Neural progenitor cell (in vitro differentiated cells): Measurements from ENCODE around the gene PRRT1B. TPM values are rescaled to one million over a fixed set of nuclear protein-coding genes. Genes with fewer than 3 reads are reported as not detected.

Experiments
- DNase-seq: peaks from one replicate; pipeline ENCODE4 v3.0.0-alpha.2; 2016; ENCODE audit warnings: low spot score
- H2AFZ ChIP-seq: fragments of 200-600 bp; sonication (generic); replicated peaks from 2 replicates; pipeline ENCODE4 v1.6.1; 2016; ENCODE audit warnings: antibody characterized with exemption
- H3F3A ChIP-seq: fragments of 200-600 bp; sonication (generic); 2 replicates; pipeline ENCODE4 v1.6.1; 2016; ENCODE audit warnings: antibody characterized with exemption, low read depth
- H3K27ac ChIP-seq: fragments of 200-600 bp; sonication (generic); 2 replicates; pipeline ENCODE4 v1.5.1; 2016; ENCODE audit warnings: mild to moderate bottlenecking
- H3K27me3 ChIP-seq: fragments of 200-600 bp; sonication (generic); 2 replicates; pipeline ENCODE4 v1.6.1; 2016; ENCODE audit warnings: mild to moderate bottlenecking, moderate library complexity
- H3K36me3 ChIP-seq: fragments of 200-600 bp; sonication (generic); 2 replicates; pipeline ENCODE4 v1.5.1; 2016
- H3K4me1 ChIP-seq: fragments of 200-600 bp; sonication (generic); 2 replicates; pipeline ENCODE4 v1.6.1; 2016; ENCODE audit warnings: mixed run types
- H3K4me2 ChIP-seq: fragments of 200-600 bp; sonication (generic); 2 replicates; pipeline ENCODE4 v1.6.1; 2016
- H3K4me3 ChIP-seq: fragments of 200-600 bp; sonication (generic); 2 replicates; pipeline ENCODE4 v1.5.1; 2016
- H3K79me2 ChIP-seq: fragments of 200-600 bp; sonication (generic); 2 replicates; pipeline ENCODE4 v1.6.1; 2016; ENCODE audit warnings: low read depth
- H3K9ac ChIP-seq: fragments of 200-600 bp; sonication (generic); 2 replicates; pipeline ENCODE4 v1.6.1; 2016
- H3K9me3 ChIP-seq: fragments of 200-600 bp; sonication (generic); 2 replicates; pipeline ENCODE4 v1.5.1; 2016; ENCODE audit warnings: low read depth
- H4K20me1 ChIP-seq: fragments of 200-600 bp; sonication (generic); 2 replicates; pipeline ENCODE4 v1.6.1; 2016; ENCODE audit warnings: low read depth
- H3K27ac Mint-ChIP-seq: 3 replicates; pipeline ENCODE4 v1.8.0; 2021; ENCODE audit warnings: mixed read lengths
- H3K27me3 Mint-ChIP-seq: 2 replicates; pipeline ENCODE4 v1.8.0; 2022; ENCODE audit warnings: low read depth, mild to moderate bottlenecking, inconsistent platforms, moderate library complexity, mixed read lengths; ENCODE audit not compliant: insufficient read depth
- H3K36me3 Mint-ChIP-seq: 3 replicates; pipeline ENCODE4 v1.8.0; 2021; ENCODE audit warnings: mixed read lengths
- H3K4me1 Mint-ChIP-seq: 3 replicates; pipeline ENCODE4 v1.8.0; 2021; ENCODE audit warnings: mixed read lengths
- H3K4me3 Mint-ChIP-seq: 3 replicates; pipeline ENCODE4 v1.8.0; 2021; ENCODE audit warnings: mild to moderate bottlenecking, moderate library complexity, mixed read lengths
- H3K9me3 Mint-ChIP-seq: 3 replicates; pipeline ENCODE4 v1.8.0; 2020; ENCODE audit warnings: mixed read lengths
- EZH2 ChIP-seq: fragments of 200-600 bp; sonication (generic); IDR thresholded peaks from 2 replicates; pipeline ENCODE4 v1.6.1; 2017; ENCODE audit warnings: antibody characterized with exemption, mild to moderate bottlenecking, moderate library complexity
- EZH2phosphoT487 ChIP-seq: fragments of 200-600 bp; sonication (generic); IDR thresholded peaks from 2 replicates; pipeline ENCODE4 v1.6.1; 2017; ENCODE audit warnings: antibody characterized with exemption
- total RNA-seq: library from RNA; depleted of rRNA; stranded (reverse); fragments of >200 nt; gene quantifications from 2 replicates; pipeline ENCODE4 v1.2.3, GENCODE V29; 2015; ENCODE audit warnings: low replicate concordance
- TF ChIP-seq, protein P1 (sequence below): fragments of 200-600 bp; sonication (generic); IDR thresholded peaks from 2 replicates; pipeline ENCODE4 v1.5.1; 2017; ENCODE audit warnings: antibody characterized with exemption, mild to moderate bottlenecking

The PRRT1B gene
- total RNA-seq, 1 donor from 2014 or later: not detected

GRCh38 chr9:131567910-131568309 is 22.6 kb downstream of the PRRT1B start:
- Mint-ChIP-seq H3K4me3 (no peak overlapping the region), H3K27ac (no peak overlapping the region)
- no peak overlapping the region for H2AFZ ChIP-seq

GRCh38 chr9:131574730-131575640 is 29.7 kb downstream of the PRRT1B start:
- no peaks in the 10 kb centered on the region for H3F3A ChIP-seq
- no peak overlapping the region for H3K9ac ChIP-seq
- no peak overlapping the region for H3K4me3 ChIP-seq
- no peak overlapping the region for H2AFZ ChIP-seq
- no peaks in the 10 kb centered on the region for H3K27me3 ChIP-seq
- H3K9me3 ChIP-seq: no peaks in the 10 kb centered on the region
- no peaks in the 10 kb centered on the region for H3K4me1 ChIP-seq
- H3K27ac Mint-ChIP-seq: no peak overlapping the region
- no peak overlapping the region for H3K4me2 ChIP-seq
- no peaks in the 10 kb centered on the region for H3K4me1 Mint-ChIP-seq
- peaks cover 17% of the 10 kb centered on the region for H3K36me3 Mint-ChIP-seq
- DNase-seq: no peak
- H3K9me3 Mint-ChIP-seq: no peaks in the 10 kb centered on the region
- no peak overlapping the region for H3K27ac ChIP-seq
- no peaks in the 10 kb centered on the region for H3K27me3 Mint-ChIP-seq
- H3K36me3 ChIP-seq: no peaks in the 10 kb centered on the region
- no peaks in the 10 kb centered on the region for H3K79me2 ChIP-seq
- TF ChIP-seq EZH2phosphoT487: no peak
- H3K4me3 Mint-ChIP-seq: no peak overlapping the region
- H4K20me1 ChIP-seq: no peaks in the 10 kb centered on the region

More at GRCh38 chr9:131567910-131568309, 22.6 kb downstream of the PRRT1B start:
- H3K4me2 ChIP-seq: no peak overlapping the region
- Mint-ChIP-seq H3K36me3 (peaks cover 13% of the 10 kb centered on the region), H3K4me1 (no peaks in the 10 kb centered on the region), H3K9me3 (peaks cover 9% of the 10 kb centered on the region), H3K27me3 (no peaks in the 10 kb centered on the region)
- H3F3A ChIP-seq: no peaks in the 10 kb centered on the region
- DNase-seq: no peak
- no peak overlapping the region for H3K9ac ChIP-seq
- H3K9me3 ChIP-seq: no peaks in the 10 kb centered on the region
- no peak overlapping the region for H3K4me3 ChIP-seq
- no peaks in the 10 kb centered on the region for H3K27me3 ChIP-seq
- H3K27ac ChIP-seq: no peak overlapping the region
- no peaks in the 10 kb centered on the region for H3K4me1 ChIP-seq
- H3K79me2 ChIP-seq: no peaks in the 10 kb centered on the region
- no peaks in the 10 kb centered on the region for H4K20me1 ChIP-seq
- H3K36me3 ChIP-seq: no peaks in the 10 kb centered on the region
- TF ChIP-seq EZH2phosphoT487: no peak
- TF ChIP-seq, protein P1, sequence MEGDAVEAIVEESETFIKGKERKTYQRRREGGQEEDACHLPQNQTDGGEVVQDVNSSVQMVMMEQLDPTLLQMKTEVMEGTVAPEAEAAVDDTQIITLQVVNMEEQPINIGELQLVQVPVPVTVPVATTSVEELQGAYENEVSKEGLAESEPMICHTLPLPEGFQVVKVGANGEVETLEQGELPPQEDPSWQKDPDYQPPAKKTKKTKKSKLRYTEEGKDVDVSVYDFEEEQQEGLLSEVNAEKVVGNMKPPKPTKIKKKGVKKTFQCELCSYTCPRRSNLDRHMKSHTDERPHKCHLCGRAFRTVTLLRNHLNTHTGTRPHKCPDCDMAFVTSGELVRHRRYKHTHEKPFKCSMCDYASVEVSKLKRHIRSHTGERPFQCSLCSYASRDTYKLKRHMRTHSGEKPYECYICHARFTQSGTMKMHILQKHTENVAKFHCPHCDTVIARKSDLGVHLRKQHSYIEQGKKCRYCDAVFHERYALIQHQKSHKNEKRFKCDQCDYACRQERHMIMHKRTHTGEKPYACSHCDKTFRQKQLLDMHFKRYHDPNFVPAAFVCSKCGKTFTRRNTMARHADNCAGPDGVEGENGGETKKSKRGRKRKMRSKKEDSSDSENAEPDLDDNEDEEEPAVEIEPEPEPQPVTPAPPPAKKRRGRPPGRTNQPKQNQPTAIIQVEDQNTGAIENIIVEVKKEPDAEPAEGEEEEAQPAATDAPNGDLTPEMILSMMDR: no peak

DNA sequence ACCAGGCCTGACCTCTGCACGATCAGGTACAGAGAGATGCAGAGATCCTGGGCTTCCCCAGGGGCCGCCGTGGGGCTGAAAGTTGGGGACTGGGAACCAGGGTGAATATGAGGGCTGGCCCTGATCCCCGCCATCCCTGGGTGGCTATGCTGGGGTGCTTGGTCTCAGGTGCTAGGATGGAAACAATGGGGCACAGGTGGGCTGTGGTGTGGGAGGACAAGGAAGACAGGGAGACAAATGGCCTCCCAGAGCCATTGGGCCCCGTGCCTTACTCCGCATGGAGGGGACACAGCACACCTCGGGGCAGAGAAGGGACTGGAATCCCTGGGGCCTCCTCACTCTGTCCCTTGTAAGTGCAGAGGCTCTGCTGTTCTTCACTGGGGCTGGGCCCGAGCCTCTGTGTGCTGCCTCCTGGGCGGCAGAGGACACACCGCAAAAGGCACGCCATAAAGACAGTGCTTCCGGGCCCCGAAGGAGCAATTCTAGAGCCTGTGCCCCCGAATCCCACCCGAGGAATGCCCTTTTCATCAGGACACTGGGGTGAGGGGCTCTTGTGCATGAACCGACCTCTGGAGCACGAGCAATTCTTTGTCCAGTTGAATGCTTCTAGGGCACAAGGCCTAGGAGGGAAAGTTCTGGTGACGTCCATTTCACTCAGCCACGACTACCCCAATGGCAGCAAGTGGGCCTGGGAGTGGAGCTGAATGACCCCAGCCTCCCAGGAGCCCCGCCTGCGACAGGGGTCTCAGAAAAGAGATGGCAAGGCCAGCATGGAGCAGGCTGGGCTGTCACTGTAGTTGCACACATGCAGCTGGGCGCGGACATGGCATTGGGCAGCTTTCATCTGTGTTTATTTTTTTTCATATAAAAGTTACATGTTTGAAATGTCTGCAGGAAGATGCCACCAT is 30.9 kb downstream of the PRRT1B start:
- no peaks in the 10 kb centered on the region for H3K27me3 ChIP-seq
- DNase-seq: no peak
- no peak overlapping the region for H3K4me3 ChIP-seq
- Mint-ChIP-seq H3K27ac (no peak overlapping the region), H3K4me1 (no peaks in the 10 kb centered on the region), H3K4me3 (no peak overlapping the region), H3K27me3 (peaks cover 3% of the 10 kb centered on the region), H3K9me3 (no peaks in the 10 kb centered on the region), H3K36me3 (peaks cover 14% of the 10 kb centered on the region)
- H3K36me3 ChIP-seq: no peaks in the 10 kb centered on the region
- H3F3A ChIP-seq: no peaks in the 10 kb centered on the region
- no peaks in the 10 kb centered on the region for H3K79me2 ChIP-seq
- no peak overlapping the region for H3K4me2 ChIP-seq
- H3K4me1 ChIP-seq: no peaks in the 10 kb centered on the region
- H2AFZ ChIP-seq: no peak overlapping the region
- no peak overlapping the region for H3K9ac ChIP-seq
- H4K20me1 ChIP-seq: no peaks in the 10 kb centered on the region
- no peak overlapping the region for H3K27ac ChIP-seq
- no peaks in the 10 kb centered on the region for H3K9me3 ChIP-seq
- TF ChIP-seq EZH2phosphoT487 (no peak), EZH2 (no peak)
- TF ChIP-seq, protein P1: no peak
